OCI-LY7 (cell line): Measurements from ENCODE around the gene C2CD4C. TPM values are rescaled to one million over a fixed set of nuclear protein-coding genes. Genes with fewer than 3 reads are reported as not detected.
"Not testable (repeated sequence)": the region's sequence is repeated elsewhere in the genome, so short reads cannot be mapped to it uniquely, and the experiment has no call there.

Experiments
- BruUV-seq: library from RNA; stranded (reverse); fragments of 400-500 nt; replicated peaks from 2 replicates; lab custom pipeline; 2021; lab: Mats Ljungman, UMichigan
- CTCF ChIA-PET: fragments of 300-600 bp; sonication (Branson Sonifier 250); formaldehyde crosslinking; loops from one replicate; lab custom pipeline; 2022; ENCODE audit warnings: antibody characterized with exemption; ENCODE audit not compliant: unreplicated experiment; lab: Charles Lee
- POLR2A ChIA-PET: fragments of 300-600 bp; sonication (Branson Sonifier 250); formaldehyde crosslinking; loops from one replicate; lab custom pipeline; 2022; ENCODE audit warnings: antibody characterized with exemption; lab: Charles Lee
- DNase-seq: peaks from one replicate; pipeline ENCODE4 v3.0.0-alpha.2; 2015; ENCODE audit warnings: low spot score
- H2AFZ ChIP-seq: fragments of 200-600 bp; sonication (generic), shearing (Covaris generic); 2 replicates; pipeline ENCODE4 v1.6.1; 2014; ENCODE audit warnings: mild to moderate bottlenecking, antibody characterized with exemption, low read length, moderate library complexity
- H3K27ac ChIP-seq: fragments of 200-600 bp; sonication (generic); 2 replicates; pipeline ENCODE4 v1.5.1; 2014; ENCODE audit warnings: mixed run types, low read depth, mild to moderate bottlenecking, moderate library complexity, low read length, inconsistent platforms; ENCODE audit not compliant: poor library complexity, severe bottlenecking
- H3K36me3 ChIP-seq: fragments of 200-600 bp; sonication (generic); 2 replicates; pipeline ENCODE4 v1.6.1; 2014; ENCODE audit warnings: mild to moderate bottlenecking, antibody characterized with exemption, low read length, moderate library complexity, mixed read lengths; ENCODE audit not compliant: insufficient read depth
- H3K4me1 ChIP-seq: fragments of 200-600 bp; sonication (generic); 2 replicates; pipeline ENCODE4 v1.5.1; 2014; ENCODE audit warnings: mild to moderate bottlenecking, low read length; ENCODE audit not compliant: insufficient read depth, poor library complexity, severe bottlenecking
- H3K4me2 ChIP-seq: fragments of 200-600 bp; sonication (generic); 2 replicates; pipeline ENCODE4 v1.6.1; 2014; ENCODE audit warnings: mild to moderate bottlenecking, low read length
- H3K4me3 ChIP-seq: fragments of 200-600 bp; sonication (generic); 2 replicates; pipeline ENCODE4 v1.5.1; 2014; ENCODE audit warnings: mild to moderate bottlenecking, low read depth, low read length; ENCODE audit not compliant: poor library complexity, severe bottlenecking
- H3K79me2 ChIP-seq: fragments of 200-600 bp; sonication (generic); 2 replicates; pipeline ENCODE4 v1.6.1; 2016; ENCODE audit warnings: low read depth, mild to moderate bottlenecking, low read length, moderate library complexity, mixed read lengths; ENCODE audit not compliant: insufficient read depth
- H3K9me2 ChIP-seq: fragments of 200-600 bp; sonication (generic); 2 replicates; pipeline ENCODE4 v1.6.1; 2016; ENCODE audit warnings: mild to moderate bottlenecking, low read length, mixed read lengths; ENCODE audit not compliant: insufficient read depth
- H3K9me3 ChIP-seq: fragments of 200-600 bp; sonication (generic); 2 replicates; pipeline ENCODE4 v1.6.1; 2014; ENCODE audit warnings: mild to moderate bottlenecking, mixed run types, low read length, mixed read lengths
- H4K20me1 ChIP-seq: fragments of 200-600 bp; sonication (generic); 2 replicates; pipeline ENCODE4 v1.6.1; 2014; ENCODE audit warnings: mild to moderate bottlenecking, antibody characterized with exemption, low read length, moderate library complexity, mixed read lengths; ENCODE audit not compliant: insufficient read depth
- CTCF ChIP-seq: fragments of 200-600 bp; sonication (generic); conservative IDR thresholded peaks from 2 replicates; pipeline ENCODE4 v1.5.1; 2014; ENCODE audit warnings: mild to moderate bottlenecking, antibody characterized with exemption, low read length, moderate library complexity, mixed read lengths
- EZH2phosphoT487 ChIP-seq: fragments of 200-600 bp; sonication (generic); IDR thresholded peaks from 2 replicates; pipeline ENCODE4 v1.6.1; 2018; ENCODE audit warnings: low read depth, borderline replicate concordance, mild to moderate bottlenecking, mixed run types, antibody characterized with exemption, low read length, moderate library complexity, mixed read lengths
- intact Hi-C: fragments of 100-400 bp; cut with micrococcal nuclease; formaldehyde crosslinking; loops from one replicate; pipeline ENCODE4 v1.10.0; 2022; ENCODE audit not compliant: unreplicated experiment
- total RNA-seq, 2 experiments: library from RNA; depleted of rRNA in 1 of 2; stranded (reverse); fragments of >200 nt in 1 of 2; shearing (Covaris generic) in 1 of 2; gene quantifications; 2 replicates each; pipeline ENCODE4 v1.2.3, GENCODE V29; 2014 to 2022

Gene C2CD4C
- total RNA-seq, 2 experiments from 2014 or later: 0.16 to 0.59 TPM

DNA sequence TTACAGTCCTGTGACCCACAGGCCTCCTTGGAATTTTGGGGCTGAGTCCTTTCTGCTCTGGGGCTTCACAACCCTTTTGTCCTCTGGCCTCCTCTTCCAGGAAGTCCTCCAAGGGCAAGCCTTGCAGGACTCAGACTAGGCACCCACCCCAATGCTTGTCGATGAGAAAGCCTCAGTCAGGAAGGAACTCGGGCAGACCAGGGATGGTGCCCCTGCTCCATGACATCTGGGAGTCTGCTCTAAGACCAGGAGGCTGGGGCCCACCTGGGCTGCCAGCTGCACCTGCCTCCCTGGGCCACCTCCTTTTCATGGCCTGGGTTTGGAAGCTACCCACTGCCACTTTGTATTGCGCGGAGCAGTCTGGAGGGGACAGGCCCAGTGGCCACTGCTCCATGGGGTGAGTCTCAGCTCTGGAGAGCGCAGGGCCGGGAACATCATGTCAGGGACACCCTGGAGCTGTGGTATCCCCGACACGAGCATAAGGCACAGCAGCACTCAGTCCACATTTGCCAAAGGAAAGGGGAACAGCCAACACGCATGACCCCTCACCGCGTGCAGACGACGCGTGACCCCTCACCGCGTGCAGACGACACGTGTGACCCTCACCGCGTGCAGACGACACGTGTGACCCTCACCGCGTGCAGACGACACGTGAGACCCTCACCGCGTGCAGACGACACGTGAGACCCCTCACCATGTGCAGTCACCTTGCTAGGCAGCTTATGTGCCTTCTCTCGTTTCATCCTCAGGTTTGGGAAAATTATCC, 10.8 kb downstream of the C2CD4C start:
- no peaks in the 10 kb centered on the region for H4K20me1 ChIP-seq
- TF ChIP-seq EZH2phosphoT487 (no peak), CTCF (no peak)
- DNase-seq: no peak
- no TSS peak for BruUV-seq
- no peaks in the 10 kb centered on the region for H3K9me3 ChIP-seq
- H3K27ac ChIP-seq: no peak overlapping the region
- no peaks in the 10 kb centered on the region for H3K4me1 ChIP-seq
- H3K9me2 ChIP-seq: no peaks in the 10 kb centered on the region
- ChIA-PET CTCF (no interaction called here), POLR2A (no interaction called here)
- no peak overlapping the region for H2AFZ ChIP-seq
- H3K4me3 ChIP-seq: no peak overlapping the region
- no peak overlapping the region for H3K4me2 ChIP-seq
- H3K36me3 ChIP-seq: no peaks in the 10 kb centered on the region
- no peaks in the 10 kb centered on the region for H3K79me2 ChIP-seq
- intact Hi-C loops: no loop called here

- intact Hi-C loops: no loop called here
- Histone ChIP-seq H2AFZ (no peak overlapping the region), H3K4me2 (no peak overlapping the region), H3K36me3 (no peaks in the 10 kb centered on the region), H3K27ac (no peak overlapping the region), H4K20me1 (no peaks in the 10 kb centered on the region), H3K9me3 (no peaks in the 10 kb centered on the region), H3K9me2 (no peaks in the 10 kb centered on the region), H3K79me2 (no peaks in the 10 kb centered on the region), H3K4me1 (no peaks in the 10 kb centered on the region), H3K4me3 (no peak overlapping the region)
- no peak for DNase-seq
- CTCF ChIA-PET: no interaction called here
- BruUV-seq: no TSS peak
- POLR2A ChIA-PET: no interaction called here
- no peak for TF ChIP-seq CTCF
- no peak for TF ChIP-seq EZH2phosphoT487
These were observed 11.6 kb downstream of the C2CD4C start for GRCh38 chr19:397321-397720.

DNA sequence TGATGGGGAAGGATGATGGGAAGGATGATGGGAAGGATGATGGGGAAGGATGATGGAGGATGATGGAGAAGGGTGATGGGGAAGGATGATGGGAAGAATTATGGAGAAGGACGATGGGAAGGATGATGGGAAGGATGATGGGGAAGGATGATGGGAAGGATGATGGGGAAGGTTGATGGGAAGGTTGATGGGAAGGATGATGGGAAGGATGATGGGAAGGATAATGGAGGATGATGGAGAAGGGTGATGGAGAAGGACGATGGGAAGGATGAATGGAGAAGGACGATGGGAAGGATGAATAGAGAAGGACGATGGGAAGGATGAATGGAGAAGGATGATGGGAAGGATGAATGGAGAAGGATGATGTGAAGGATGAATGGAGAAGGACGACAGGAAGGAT, 13.5 kb downstream of the C2CD4C start:
- H3K79me2 ChIP-seq: no peaks in the 10 kb centered on the region

DNA sequence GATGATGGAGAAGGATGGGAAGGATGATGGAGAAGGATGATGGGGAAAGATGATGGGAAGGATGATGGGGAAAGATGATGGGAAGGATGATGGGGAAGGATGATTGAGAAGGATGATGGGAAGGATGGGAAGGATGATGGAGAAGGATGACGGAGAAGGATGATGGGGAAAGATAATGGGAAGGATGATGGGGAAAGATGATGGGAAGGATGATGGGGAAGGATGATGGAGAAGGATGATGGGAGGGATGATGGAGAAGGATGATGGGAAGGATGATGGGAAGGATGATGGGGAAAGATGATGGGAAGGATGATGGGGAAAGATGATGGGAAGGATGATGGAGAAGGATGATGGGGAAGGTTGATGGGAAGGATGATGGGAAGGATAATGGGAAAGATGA, 14.1 kb downstream of the C2CD4C start:
- H3K27ac ChIP-seq, H3K9me2 ChIP-seq, H3K4me3 ChIP-seq, H3K4me1 ChIP-seq, H3K79me2 ChIP-seq, H3K36me3 ChIP-seq, BruUV-seq, POLR2A ChIA-PET, H3K4me2 ChIP-seq, H4K20me1 ChIP-seq, H3K9me3 ChIP-seq, intact Hi-C loops, H2AFZ ChIP-seq, CTCF ChIA-PET, DNase-seq: not testable (repeated sequence)

More for the DNA sequence above, 13.5 kb downstream of the C2CD4C start:
- no peak overlapping the region for H3K4me3 ChIP-seq
- H3K9me2 ChIP-seq: no peaks in the 10 kb centered on the region
- H4K20me1 ChIP-seq: no peaks in the 10 kb centered on the region
- H2AFZ ChIP-seq: no peak overlapping the region
- no peaks in the 10 kb centered on the region for H3K9me3 ChIP-seq
- no peaks in the 10 kb centered on the region for H3K36me3 ChIP-seq
- H3K4me1 ChIP-seq: no peaks in the 10 kb centered on the region
- BruUV-seq: no TSS peak
- H3K4me2 ChIP-seq: no peak overlapping the region
- intact Hi-C loops: no loop called here
- CTCF ChIA-PET: no interaction called here
- no peak for TF ChIP-seq EZH2phosphoT487
- no peak for TF ChIP-seq CTCF
- DNase-seq: no peak
- H3K27ac ChIP-seq: no peak overlapping the region
- POLR2A ChIA-PET: no interaction called here
